ENCODE data around the gene TRIM68.

TRIM68 gene

GRCh38 chr11:4606231-4607015, 1.6 kb downstream of the TRIM68 start:
- DNase-seq (ENCODE audit: low read depth, low spot score): no peak

- DNase-seq (ENCODE audit: low read depth, low spot score): no peak
These were observed 3.0 kb downstream of the TRIM68 start for GRCh38 chr11:4605057-4605456.

GRCh38 chr11:4593739-4594138, 14.3 kb downstream of the TRIM68 start, which contains the start of gene OR52I1:
TSS of gene OR52I1 (plus strand) at chr11:4594039. CDS start at chr11:4594039, 0 bp downstream.
- no peak for DNase-seq (ENCODE audit: low read depth, low spot score)

GRCh38 chr11:4589017-4589416, 19.0 kb downstream of the TRIM68 start:
- DNase-seq (ENCODE audit: low read depth, low spot score): no peak

GRCh38 chr11:4581443-4581842, 26.6 kb downstream of the TRIM68 start, which contains the start of gene OR52I2:
TSS of gene OR52I2 (plus strand) at chr11:4581743.
- DNase-seq (ENCODE audit: low read depth, low spot score): no peak

- no peak for DNase-seq (ENCODE audit: low read depth, low spot score)
These were observed 27.9 kb downstream of the TRIM68 start for GRCh38 chr11:4580124-4580523.

- no peak for DNase-seq (ENCODE audit: low read depth, low spot score)
These were observed 29.4 kb downstream of the TRIM68 start for GRCh38 chr11:4578624-4579023.

- DNase-seq (ENCODE audit: low read depth, low spot score): no peak
These were observed 30.3 kb downstream of the TRIM68 start for GRCh38 chr11:4577761-4578160.

- no peak for DNase-seq (ENCODE audit: low read depth, low spot score)
These were observed 31.2 kb downstream of the TRIM68 start for GRCh38 chr11:4576880-4577279.

GRCh38 chr11:4569075-4569474, 39.0 kb downstream of the TRIM68 start:
- no peak for DNase-seq (ENCODE audit: low read depth, low spot score)

- no peak for DNase-seq (ENCODE audit: low read depth, low spot score)
These were observed 42.7 kb downstream of the TRIM68 start for GRCh38 chr11:4565371-4565770.

- DNase-seq (ENCODE audit: low read depth, low spot score): peak; percentile 34
These were observed 47.6 kb downstream of the TRIM68 start for GRCh38 chr11:4560467-4560866.

GRCh38 chr11:4559527-4560440, 48.2 kb downstream of the TRIM68 start:
- DNase-seq (ENCODE audit: low read depth, low spot score): peak; percentile 20

- peak; percentile 25 for DNase-seq (ENCODE audit: low read depth, low spot score)
These were observed 56.6 kb downstream of the TRIM68 start for GRCh38 chr11:4551346-4551979.
